OCI-LY3 (cell line): ENCODE measurements around the gene DAZAP1.
A peak's percentile ranks its signal among the peaks of the same experiment; 100 is the strongest.

Source experiments
- H2AFZ ChIP-seq: fragments of 200-600, 300-600 bp; shearing (Covaris generic); 2 replicates; pipeline ENCODE4 v1.6.0; 2014; ENCODE audit warnings: antibody characterized with exemption, low read depth, low read length
- H3K27ac ChIP-seq: fragments of 200-600, 300-600 bp; sonication (generic); 2 replicates; pipeline ENCODE4 v1.5.1; 2014; ENCODE audit warnings: mild to moderate bottlenecking, low read length, moderate library complexity, mixed read lengths
- H3K27me3 ChIP-seq: fragments of 200-600, 300-600 bp; sonication (generic); 2 replicates; pipeline ENCODE4 v1.6.1; 2014; ENCODE audit warnings: low read depth, low read length, mixed read lengths
- H3K36me3 ChIP-seq: fragments of 200-600, 300-600 bp; sonication (generic); replicated peaks from 2 replicates; pipeline ENCODE3; 2014; ENCODE audit warnings: low read depth, low read length, mixed read lengths
- H3K4me1 ChIP-seq: fragments of 300-600, 200-600 bp; sonication (generic); 2 replicates; pipeline ENCODE4 v1.6.1; 2014; ENCODE audit warnings: low read length, mixed read lengths
- H3K4me2 ChIP-seq: fragments of 200-600, 300-600 bp; sonication (generic); 2 replicates; pipeline ENCODE4 v1.6.1; 2014; ENCODE audit warnings: low read length, mixed read lengths
- H3K4me3 ChIP-seq: fragments of 300-600, 200-600 bp; sonication (generic); 2 replicates; pipeline ENCODE4 v1.5.1; 2014; ENCODE audit warnings: antibody characterized with exemption, mild to moderate bottlenecking, low read length, moderate library complexity
- H3K79me2 ChIP-seq: fragments of 300-600, 200-600 bp; shearing (Covaris generic); 2 replicates; pipeline ENCODE4 v1.6.1; 2014; ENCODE audit warnings: mild to moderate bottlenecking, low read length, mixed read lengths
- H3K9ac ChIP-seq: fragments of 300-600, 200-600 bp; shearing (Covaris generic); 2 replicates; pipeline ENCODE4 v1.6.0; 2014; ENCODE audit warnings: mild to moderate bottlenecking, low read length, moderate library complexity
- H3K9me3 ChIP-seq: fragments of 200-600, 300-600 bp; shearing (Covaris generic); 2 replicates; pipeline ENCODE4 v1.6.1; 2014; ENCODE audit warnings: low read length, mixed read lengths; ENCODE audit not compliant: insufficient read depth
- H4K20me1 ChIP-seq: fragments of 200-600, 300-600 bp; sonication (generic); 2 replicates; pipeline ENCODE4 v1.6.1; 2016; ENCODE audit warnings: low read length, mixed read lengths; ENCODE audit not compliant: insufficient read depth
- CTCF ChIP-seq: fragments of 200-600, 300-600 bp; sonication (generic); IDR thresholded peaks from 2 replicates; pipeline ENCODE4 v1.5.1; 2014; ENCODE audit warnings: antibody characterized with exemption, low read length, low read depth
- EZH2phosphoT487 ChIP-seq: fragments of 200-600 bp; shearing (Covaris generic); IDR thresholded peaks from 2 replicates; pipeline ENCODE4 v1.6.1; 2018; ENCODE audit warnings: antibody characterized with exemption, mixed run types, low read depth

The DAZAP1 gene

GRCh38 chr19:1377965-1378785 is 29.2 kb upstream of the DAZAP1 start:
- Histone ChIP-seq H3K9me3 (no peaks in the 10 kb centered on the region), H3K4me2 (no peak overlapping the region), H3K4me3 (no peak overlapping the region), H3K36me3 (peaks cover 5% of the 10 kb centered on the region), H3K4me1 (peaks cover 5% of the 10 kb centered on the region), H4K20me1 (no peaks in the 10 kb centered on the region), H2AFZ (no peak overlapping the region), H3K27me3 (no peaks in the 10 kb centered on the region), H3K79me2 (no peaks in the 10 kb centered on the region), H3K9ac (no peak overlapping the region), H3K27ac (no peak overlapping the region)
- peak; percentile 14; the same call in 1 of the 2 replicates for TF ChIP-seq CTCF
- no peak for TF ChIP-seq EZH2phosphoT487

- H3K27me3 ChIP-seq, result no peaks in the 10 kb centered on the region
- TF ChIP-seq CTCF (no peak), EZH2phosphoT487 (no peak)
- H3K4me1 ChIP-seq, result peaks cover 5% of the 10 kb centered on the region
- H3K4me3 ChIP-seq, result no peak overlapping the region
- no peaks in the 10 kb centered on the region for H4K20me1 ChIP-seq
- no peaks in the 10 kb centered on the region for H3K9me3 ChIP-seq
- no peak overlapping the region for H3K4me2 ChIP-seq
- H3K36me3 ChIP-seq, result no peaks in the 10 kb centered on the region
- no peak overlapping the region for H3K9ac ChIP-seq
- no peak overlapping the region for H3K27ac ChIP-seq
- peaks cover 6% of the 10 kb centered on the region for H3K79me2 ChIP-seq
- no peak overlapping the region for H2AFZ ChIP-seq
Observed at GRCh38 chr19:1379126-1379905, 28.1 kb upstream of the DAZAP1 start.

DNA sequence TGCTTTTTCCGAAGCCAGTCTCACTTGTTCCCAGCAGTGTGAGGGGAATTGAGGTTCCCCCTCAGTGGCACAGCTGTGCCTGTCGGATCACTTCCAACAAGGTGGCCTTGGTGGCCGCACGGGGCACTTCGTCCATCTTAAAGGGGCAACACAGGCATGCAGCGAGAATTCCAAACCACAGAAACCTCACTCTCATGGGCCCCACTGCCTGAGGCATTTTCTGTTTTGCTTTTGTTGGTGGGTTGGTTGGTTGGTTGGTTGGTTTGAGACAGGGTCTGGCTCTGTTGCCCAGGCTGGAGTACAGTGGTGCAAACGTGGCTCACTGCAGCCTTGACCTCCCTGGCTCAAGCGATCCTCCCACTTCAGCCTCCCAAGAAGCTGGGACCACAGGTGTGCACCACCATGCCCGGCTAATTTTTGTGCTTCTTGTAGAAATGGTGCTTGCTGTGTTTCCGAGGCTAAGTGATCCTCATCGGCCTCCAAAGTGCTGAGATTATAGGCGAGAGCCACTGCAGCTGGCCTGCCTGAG is 27.4 kb upstream of the DAZAP1 start:
- TF ChIP-seq EZH2phosphoT487, result no peak
- TF ChIP-seq CTCF, result no peak

DNA sequence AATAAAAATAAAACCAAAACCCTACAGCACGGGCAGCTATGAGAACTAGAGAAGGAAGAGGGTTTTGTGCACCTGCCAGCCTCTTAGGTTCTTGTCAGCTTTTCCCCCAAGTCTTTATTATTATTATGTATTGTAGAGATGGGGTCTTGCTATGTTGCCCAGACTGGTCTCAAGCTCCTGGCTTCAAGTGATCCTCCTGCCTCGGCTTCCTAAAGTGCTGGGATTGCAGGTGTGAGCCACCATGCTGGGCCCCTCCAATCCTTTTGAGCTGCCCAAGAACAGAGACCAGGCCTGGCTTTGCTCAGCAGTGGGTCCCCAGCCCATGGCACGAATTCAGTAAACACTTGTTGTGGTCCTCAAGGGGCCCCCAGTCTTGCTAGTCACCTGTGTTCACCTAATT is 25.1 kb upstream of the DAZAP1 start:
- H4K20me1 ChIP-seq, result no peaks in the 10 kb centered on the region
- H3K27ac ChIP-seq, result no peak overlapping the region
- H2AFZ ChIP-seq, result no peak overlapping the region
- H3K4me3 ChIP-seq, result no peak overlapping the region
- H3K4me1 ChIP-seq, result peaks cover 11% of the 10 kb centered on the region
- TF ChIP-seq CTCF (no peak), EZH2phosphoT487 (no peak)
- H3K36me3 ChIP-seq, result peaks cover 5% of the 10 kb centered on the region
- H3K27me3 ChIP-seq, result no peaks in the 10 kb centered on the region
- no peaks in the 10 kb centered on the region for H3K9me3 ChIP-seq
- H3K9ac ChIP-seq, result no peak overlapping the region
- H3K79me2 ChIP-seq, result peaks cover 33% of the 10 kb centered on the region
- no peak overlapping the region for H3K4me2 ChIP-seq

More for the DNA sequence above, 27.4 kb upstream of the DAZAP1 start:
- no peak overlapping the region for H3K9ac ChIP-seq
- peaks cover 13% of the 10 kb centered on the region for H3K79me2 ChIP-seq
- H3K4me1 ChIP-seq, result peaks cover 11% of the 10 kb centered on the region
- H3K36me3 ChIP-seq, result no peaks in the 10 kb centered on the region
- no peak overlapping the region for H3K27ac ChIP-seq
- no peak overlapping the region for H3K4me2 ChIP-seq
- no peaks in the 10 kb centered on the region for H4K20me1 ChIP-seq
- H2AFZ ChIP-seq, result no peak overlapping the region
- no peak overlapping the region for H3K4me3 ChIP-seq
- no peaks in the 10 kb centered on the region for H3K9me3 ChIP-seq
- no peaks in the 10 kb centered on the region for H3K27me3 ChIP-seq
